H1 (cell line): ENCODE measurements around the gene IGF2R.

Experiments used
- EP300 ChIP-seq, 2 experiments: IDR thresholded peaks; 1 replicate in 1 of 2; 2 replicates in 1 of 2; pipeline ENCODE4 v1.6.1; 2011 to 2012; ENCODE audit warnings: low read depth in 2 of 2, low read length in 2 of 2, mild to moderate bottlenecking in 2 of 2, borderline replicate concordance in 1 of 2, inconsistent platforms in 1 of 2, moderate library complexity in 1 of 2
- GTF2F1 ChIP-seq: IDR thresholded peaks from 2 replicates; pipeline ENCODE4 v1.6.1; 2012; ENCODE audit warnings: low read depth, low read length, improper control_type of control experiment, borderline replicate concordance
- RNF2 ChIP-seq: fragments of 200-900, 300-1000 bp; sonication (generic); IDR thresholded peaks from 2 replicates; pipeline ENCODE4 v1.7.1; 2016; ENCODE audit warnings: borderline replicate concordance, low read depth, mild to moderate bottlenecking, antibody characterized with exemption, low read length; ENCODE audit not compliant: poor library complexity, severe bottlenecking; ENCODE audit errors: missing control alignments
- SRF ChIP-seq: IDR thresholded peaks from 2 replicates; pipeline ENCODE4 v1.6.1; 2011; ENCODE audit warnings: mild to moderate bottlenecking, low read depth, low read length, moderate library complexity
- TF ChIP-seq, protein P1 (sequence below), 3 experiments: IDR thresholded peaks; 1 replicate in 2 of 3; 2 replicates in 1 of 3; pipeline versions ENCODE4 v1.5.1 to v1.6.1; 2011; ENCODE audit warnings: low read length in 3 of 3, mild to moderate bottlenecking in 3 of 3, inconsistent platforms in 2 of 3, low read depth in 1 of 3, moderate library complexity in 1 of 3; ENCODE audit not compliant: insufficient read depth in 1 of 3; ENCODE audit errors: control extremely low read depth in 1 of 3

DNA sequence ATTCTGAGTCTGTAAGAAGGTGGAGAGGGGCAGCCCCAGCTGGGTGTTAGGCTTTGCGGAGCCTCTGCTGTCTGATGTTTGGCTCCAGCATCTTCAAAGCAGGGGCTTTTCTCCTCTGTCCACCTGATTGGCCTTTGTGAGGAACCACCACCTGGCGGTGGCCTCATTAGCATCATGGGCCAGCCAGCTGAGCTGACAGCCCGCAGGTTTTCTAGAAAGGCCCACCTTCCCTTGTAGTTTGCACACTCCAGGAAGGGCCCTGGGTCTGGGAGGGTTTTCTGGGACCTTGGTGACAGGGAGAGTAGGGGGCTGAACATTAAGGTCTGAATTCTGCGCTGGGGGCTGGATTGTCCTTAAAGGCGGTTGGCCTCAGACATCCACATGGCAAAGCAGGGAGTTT lies 11.6 kb downstream of the IGF2R start:
- TF ChIP-seq, protein P1, sequence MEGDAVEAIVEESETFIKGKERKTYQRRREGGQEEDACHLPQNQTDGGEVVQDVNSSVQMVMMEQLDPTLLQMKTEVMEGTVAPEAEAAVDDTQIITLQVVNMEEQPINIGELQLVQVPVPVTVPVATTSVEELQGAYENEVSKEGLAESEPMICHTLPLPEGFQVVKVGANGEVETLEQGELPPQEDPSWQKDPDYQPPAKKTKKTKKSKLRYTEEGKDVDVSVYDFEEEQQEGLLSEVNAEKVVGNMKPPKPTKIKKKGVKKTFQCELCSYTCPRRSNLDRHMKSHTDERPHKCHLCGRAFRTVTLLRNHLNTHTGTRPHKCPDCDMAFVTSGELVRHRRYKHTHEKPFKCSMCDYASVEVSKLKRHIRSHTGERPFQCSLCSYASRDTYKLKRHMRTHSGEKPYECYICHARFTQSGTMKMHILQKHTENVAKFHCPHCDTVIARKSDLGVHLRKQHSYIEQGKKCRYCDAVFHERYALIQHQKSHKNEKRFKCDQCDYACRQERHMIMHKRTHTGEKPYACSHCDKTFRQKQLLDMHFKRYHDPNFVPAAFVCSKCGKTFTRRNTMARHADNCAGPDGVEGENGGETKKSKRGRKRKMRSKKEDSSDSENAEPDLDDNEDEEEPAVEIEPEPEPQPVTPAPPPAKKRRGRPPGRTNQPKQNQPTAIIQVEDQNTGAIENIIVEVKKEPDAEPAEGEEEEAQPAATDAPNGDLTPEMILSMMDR (IDR thresholded peaks at IDR 0.05; ENCODE audit: control extremely low read depth in 1 of 3, insufficient read depth in 1 of 3, low read depth in 1 of 3, low read length in 3 of 3) = no peak
- TF ChIP-seq SRF (no peak), RNF2 (no peak), EP300 (IDR thresholded peaks at IDR 0.05; ENCODE audit: borderline replicate concordance in 1 of 2, low read depth in 2 of 2, low read length in 2 of 2) (no peak), GTF2F1 (no peak)
